HFF-Myc (cell line): ENCODE data around the gene CIP2A.
"Not testable (repeated sequence)": the region's sequence is repeated elsewhere in the genome, so short reads cannot be mapped to it uniquely, and the experiment has no call there.

Source experiments
- DNase-seq: peaks from one replicate; pipeline ENCODE4 v3.0.0-alpha.2; 2011; ENCODE audit warnings: low read depth; ENCODE audit errors: extremely low read depth
- H3K4me3 ChIP-seq: replicated peaks from 2 replicates; pipeline ENCODE4 v1.5.1; 2011; ENCODE audit warnings: low read depth, mild to moderate bottlenecking, control low read depth, low read length
- CTCF ChIP-seq: IDR thresholded peaks from 2 replicates; pipeline ENCODE4 v1.5.1; 2012; ENCODE audit warnings: mild to moderate bottlenecking, low read depth, low read length, control low read depth; ENCODE audit errors: missing control alignments

The CIP2A gene

GRCh38 chr3:108589081-108589997, at the start of gene CIP2A, which contains the start of gene DZIP3:
TSS of gene CIP2A (minus strand) at chr3:108589438. CDS start at chr3:108589375, 63 bp downstream.
TSS of gene DZIP3 (plus strand) at chr3:108589722. CDS start at chr3:108605407, 15,685 bp downstream.
- peak within 1 kb of the TSS; percentile 79 for H3K4me3 ChIP-seq
- no peak for TF ChIP-seq CTCF
- DNase-seq, result peak; percentile 72

GRCh38 chr3:108629974-108630373, 40.7 kb upstream of the CIP2A start:
- no peak overlapping the region for H3K4me3 ChIP-seq
- DNase-seq, result no peak
- no peak for TF ChIP-seq CTCF

- H3K4me3 ChIP-seq, result no peak overlapping the region
- TF ChIP-seq CTCF, result no peak
- DNase-seq, result peak; percentile 11
These were observed 34.3 kb upstream of the CIP2A start for GRCh38 chr3:108623504-108623903.

GRCh38 chr3:108620250-108620649, 31.0 kb upstream of the CIP2A start:
- TF ChIP-seq CTCF, result no peak
- no peak overlapping the region for H3K4me3 ChIP-seq
- DNase-seq, result no peak

GRCh38 chr3:108616090-108616489, 26.9 kb upstream of the CIP2A start:
- DNase-seq, H3K4me3 ChIP-seq: not testable (repeated sequence)

- no peak for TF ChIP-seq CTCF
- no peak overlapping the region for H3K4me3 ChIP-seq
- no peak for DNase-seq
These were observed 21.4 kb upstream of the CIP2A start for GRCh38 chr3:108610651-108611050.

GRCh38 chr3:108608750-108609149, 19.5 kb upstream of the CIP2A start:
- no peak for TF ChIP-seq CTCF
- H3K4me3 ChIP-seq, result no peak overlapping the region
- DNase-seq, result no peak
